Thyroid gland (tissue), 4 donors: ENCODE results near the gene COTL1.

Source experiments
- CTCF ChIP-seq, 6 experiments: fragments of 200-600 bp in 3 of 6; fragments of 450-650 bp in 3 of 6; sonication (generic) in 3 of 6; IDR thresholded peaks; one replicate each; pipeline ENCODE4 v1.5.1; 2016 to 2019; ENCODE audit warnings: antibody characterized with exemption in 6 of 6, mild to moderate bottlenecking in 2 of 6, inconsistent platforms in 1 of 6, moderate library complexity in 1 of 6
- POLR2A ChIP-seq, 2 donors: fragments of 450-650 bp; IDR thresholded peaks; one replicate each; pipeline ENCODE4 v1.6.1; 2017; ENCODE audit warnings: antibody characterized with exemption in 2 of 2, mild to moderate bottlenecking in 2 of 2, moderate library complexity in 1 of 2

DNA sequence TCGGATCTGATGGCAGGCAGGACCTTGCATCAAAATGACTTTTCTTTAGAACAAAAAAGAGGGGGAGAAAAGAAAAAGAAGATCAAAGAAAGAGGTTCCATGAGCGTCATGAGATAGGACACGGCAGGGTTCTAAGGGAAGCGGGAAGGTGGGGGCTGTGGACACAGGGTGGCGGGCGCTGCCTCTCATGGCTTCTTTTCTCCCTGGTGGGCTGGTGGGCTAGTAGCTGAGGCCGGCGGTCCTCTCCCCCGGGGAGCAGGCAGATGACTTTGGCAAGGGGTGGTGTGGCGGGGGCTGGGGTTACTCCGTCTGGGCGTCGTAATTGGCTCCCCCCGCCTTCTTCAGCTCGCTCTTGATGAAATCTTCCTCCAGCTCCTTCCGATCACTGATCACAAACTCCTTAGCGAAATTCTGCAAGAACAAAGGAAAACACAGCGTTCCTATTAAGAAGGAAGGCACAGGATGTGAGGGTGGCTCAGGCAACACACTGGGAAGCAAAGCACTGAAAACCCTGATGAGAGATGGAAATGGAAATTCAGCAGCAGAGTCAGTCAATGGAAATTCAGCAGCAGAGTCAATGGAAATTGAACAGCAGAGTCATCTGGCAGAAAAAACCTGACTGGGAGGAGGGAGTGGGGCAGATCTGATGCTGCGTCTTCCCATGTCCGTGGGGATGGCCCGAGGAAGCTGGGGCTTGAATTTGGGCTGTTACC lies 51.2 kb downstream of the COTL1 start:
- TF ChIP-seq POLR2A (IDR thresholded peaks at IDR 0.05) = no peak
- TF ChIP-seq CTCF (IDR thresholded peaks at IDR 0.05) = no peak
